Stomach (tissue), 9 donors: ENCODE data around the gene NOM1. TPM values are rescaled to one million over a fixed set of nuclear protein-coding genes. Genes with fewer than 3 reads are reported as not detected.
A peak's percentile ranks its signal among the peaks of the same experiment; 100 is the strongest.

ENCODE experiments used
- DNase-seq, 2 donors: peaks; one replicate each; pipeline versions ENCODE4 v3.0.0 to v3.0.0-alpha.2; 2013 to 2019
- H3K27ac ChIP-seq, 5 donors: fragments of 200-600 bp in 4 of 5; sonication (generic) in 4 of 5; one replicate each; pipeline ENCODE4 v1.5.1; 2013 to 2019; ENCODE audit warnings: mild to moderate bottlenecking in 1 of 5, moderate library complexity in 1 of 5
- H3K27me3 ChIP-seq, 3 donors: fragments of 200-600 bp; sonication (generic); one replicate each; pipeline ENCODE4 v1.5.1; 2017 to 2019; ENCODE audit warnings: mixed run types in 1 of 3
- H3K36me3 ChIP-seq, 4 donors: fragments of 200-600 bp; sonication (generic); 1 replicate in 3 of 4; 2 replicates in 1 of 4; pipeline ENCODE4 v1.5.1; 2016 to 2019
- H3K4me1 ChIP-seq, 4 donors: fragments of 200-600 bp; sonication (generic); one replicate each; pipeline ENCODE4 v1.5.1; 2016 to 2019
- H3K4me3 ChIP-seq, 4 donors: fragments of 200-600 bp; sonication (generic) in 3 of 4; one replicate each; pipeline ENCODE4 v1.5.1; 2016 to 2019; ENCODE audit warnings: mild to moderate bottlenecking in 1 of 4
- H3K9me3 ChIP-seq, 4 donors: fragments of 200-600 bp; sonication (generic); one replicate each; pipeline ENCODE4 v1.5.1; 2016 to 2019
- EP300 ChIP-seq: sonication (generic); formaldehyde crosslinking; IDR thresholded peaks from one replicate; pipeline ENCODE4 v1.6.1; 2017; ENCODE audit warnings: antibody characterized with exemption
- POLR2A ChIP-seq, 4 donors: fragments of 450-650 bp; IDR thresholded peaks; one replicate each; pipeline ENCODE4 v1.6.1; 2016; ENCODE audit warnings: antibody characterized with exemption in 4 of 4, control low read depth in 2 of 4, mild to moderate bottlenecking in 1 of 4, moderate library complexity in 1 of 4
- POLR2AphosphoS5 ChIP-seq, 3 donors: sonication (generic); formaldehyde crosslinking; IDR thresholded peaks; one replicate each; pipeline ENCODE4 v1.6.1; 2016; ENCODE audit warnings: antibody characterized with exemption in 3 of 3
- WGBS, 5 donors: extraction: QIAGEN DNeasy Blood & Tissue Kit in 3 of 5; methylation state at CpG; one replicate each; pipeline versions ENCODE4 v1.1.5 to v1.1.7; 2013 to 2018; 5-methylcytosine and 5-hydroxymethylcytosine counted together
- intact Hi-C: fragments of 100-400 bp; cut with DNase I; formaldehyde crosslinking; loops from one replicate; pipeline ENCODE4 v1.15.1; 2023; ENCODE audit warnings: low total_unique reads
- polyA plus RNA-seq, 3 donors: library from polyadenylated mRNA; stranded (reverse); fragments of 200-250 nt; gene quantifications; one replicate each; pipeline ENCODE4 v1.2.3, GENCODE V29; 2013
- total RNA-seq, 5 donors: library from RNA; depleted of rRNA; stranded (reverse); fragments of >200 nt; gene quantifications; one replicate each; pipeline versions ENCODE4 v1.1.0 to v1.2.3, GENCODE V29; 2014 to 2016
- TF ChIP-seq, protein P1 (sequence below), 7 experiments: fragments of 450-650 bp in 4 of 7; fragments of 200-600 bp in 3 of 7; sonication (generic) in 3 of 7; IDR thresholded peaks; one replicate each; pipeline ENCODE4 v1.5.1; 2016 to 2019; ENCODE audit warnings: antibody characterized with exemption in 7 of 7, control low read depth in 2 of 7, mild to moderate bottlenecking in 1 of 7
- donor health status: healthy with polysubstance abuse.
- donor health status: Bipolar disorder and iron deficiency.
- donor health status: healthy.

The NOM1 gene
- total and polyA plus RNA-seq, 8 donors, result 0.58 to 117 (median 12.4) TPM

DNA sequence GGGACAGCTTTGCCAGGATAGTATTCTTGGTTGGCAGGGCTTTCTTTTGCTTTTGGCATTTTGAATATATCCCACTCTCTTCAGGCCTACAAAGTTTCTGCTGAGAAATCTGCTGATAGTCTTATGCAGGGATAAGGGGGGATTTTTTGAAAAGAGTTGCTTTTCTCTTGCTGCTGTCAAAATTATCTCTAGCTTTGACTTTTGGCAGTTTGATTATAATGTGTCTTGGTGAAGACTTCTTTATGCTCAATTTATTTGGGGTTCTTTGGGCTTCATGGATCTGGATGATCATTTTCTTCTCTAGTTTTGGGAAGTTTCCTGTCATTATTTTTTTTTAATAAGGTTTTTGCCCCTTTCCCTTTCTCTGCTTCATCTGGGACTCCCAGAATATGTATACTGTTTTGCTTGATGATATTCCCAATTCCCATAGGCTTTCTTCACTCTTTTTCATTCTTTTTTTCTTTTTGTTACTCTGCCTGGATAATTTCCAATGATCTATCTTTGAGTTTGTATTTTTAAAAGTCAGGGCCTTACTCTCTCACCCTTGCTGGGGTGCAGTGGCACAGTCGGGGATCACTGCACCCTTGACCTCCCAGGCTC lies 29.6 kb downstream of the NOM1 start:
- Histone ChIP-seq H3K36me3 (peaks cover 0 to 14% (median 5%) of the 10 kb centered on the region in 4 donors), H3K4me1 (peaks cover 0 to 1% (median 0%) of the 10 kb centered on the region in 4 donors), H3K4me3 (no peak overlapping the region), H3K9me3 (peaks cover 0 to 12% (median 11%) of the 10 kb centered on the region in 4 donors), H3K27me3 (no peaks in the 10 kb centered on the region), H3K27ac (no peak overlapping the region)
- intact Hi-C loops, result no loop called here
- TF ChIP-seq, protein P1, sequence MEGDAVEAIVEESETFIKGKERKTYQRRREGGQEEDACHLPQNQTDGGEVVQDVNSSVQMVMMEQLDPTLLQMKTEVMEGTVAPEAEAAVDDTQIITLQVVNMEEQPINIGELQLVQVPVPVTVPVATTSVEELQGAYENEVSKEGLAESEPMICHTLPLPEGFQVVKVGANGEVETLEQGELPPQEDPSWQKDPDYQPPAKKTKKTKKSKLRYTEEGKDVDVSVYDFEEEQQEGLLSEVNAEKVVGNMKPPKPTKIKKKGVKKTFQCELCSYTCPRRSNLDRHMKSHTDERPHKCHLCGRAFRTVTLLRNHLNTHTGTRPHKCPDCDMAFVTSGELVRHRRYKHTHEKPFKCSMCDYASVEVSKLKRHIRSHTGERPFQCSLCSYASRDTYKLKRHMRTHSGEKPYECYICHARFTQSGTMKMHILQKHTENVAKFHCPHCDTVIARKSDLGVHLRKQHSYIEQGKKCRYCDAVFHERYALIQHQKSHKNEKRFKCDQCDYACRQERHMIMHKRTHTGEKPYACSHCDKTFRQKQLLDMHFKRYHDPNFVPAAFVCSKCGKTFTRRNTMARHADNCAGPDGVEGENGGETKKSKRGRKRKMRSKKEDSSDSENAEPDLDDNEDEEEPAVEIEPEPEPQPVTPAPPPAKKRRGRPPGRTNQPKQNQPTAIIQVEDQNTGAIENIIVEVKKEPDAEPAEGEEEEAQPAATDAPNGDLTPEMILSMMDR (IDR thresholded peaks at IDR 0.05), result no peak
- TF ChIP-seq POLR2AphosphoS5 (IDR thresholded peaks at IDR 0.05), result no peak
- no peak for TF ChIP-seq POLR2A (IDR thresholded peaks at IDR 0.05)
- TF ChIP-seq EP300, result no peak
- WGBS, 5 donors, result 86 to 96% (median 92%) methylated on average over 1 of the region's 1 CpG
- no peak for DNase-seq

DNA sequence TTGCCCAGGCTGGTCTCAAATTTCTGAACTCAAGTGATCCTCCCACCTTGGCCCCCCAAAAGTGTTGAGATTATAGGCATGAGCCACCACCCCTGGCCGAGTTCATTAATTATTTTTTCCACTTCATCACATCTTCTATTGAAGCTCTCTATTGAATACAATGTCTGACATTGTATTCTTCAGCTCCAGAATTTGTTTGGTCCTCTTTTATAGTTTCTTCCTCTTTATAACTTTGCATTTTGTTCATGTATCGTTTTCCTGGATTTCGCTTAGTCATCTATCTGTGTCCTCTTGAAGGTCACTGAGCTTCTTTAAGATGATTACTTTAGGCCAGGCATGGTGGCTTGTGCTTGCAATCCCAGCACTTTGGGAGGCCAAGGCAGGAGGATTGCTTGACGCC lies 30.2 kb downstream of the NOM1 start:
- TF ChIP-seq POLR2AphosphoS5 (IDR thresholded peaks at IDR 0.05) (no peak), EP300 (no peak), POLR2A (IDR thresholded peaks at IDR 0.05) (no peak)
- TF ChIP-seq, protein P1 (IDR thresholded peaks at IDR 0.05), result no peak
- Histone ChIP-seq H3K4me3 (no peak overlapping the region), H3K36me3 (peaks cover 0 to 14% (median 5%) of the 10 kb centered on the region in 4 donors), H3K9me3 (peaks cover 0 to 12% (median 11%) of the 10 kb centered on the region in 4 donors), H3K27me3 (no peaks in the 10 kb centered on the region), H3K27ac (no peak overlapping the region), H3K4me1 (peaks cover 0 to 7% (median 0%) of the 10 kb centered on the region in 4 donors)
- WGBS, 5 donors, result 92 to 96% (median 95%) methylated on average over 4 of the region's 4 CpGs
- no peak for DNase-seq
- intact Hi-C loops, result no loop called here

DNA sequence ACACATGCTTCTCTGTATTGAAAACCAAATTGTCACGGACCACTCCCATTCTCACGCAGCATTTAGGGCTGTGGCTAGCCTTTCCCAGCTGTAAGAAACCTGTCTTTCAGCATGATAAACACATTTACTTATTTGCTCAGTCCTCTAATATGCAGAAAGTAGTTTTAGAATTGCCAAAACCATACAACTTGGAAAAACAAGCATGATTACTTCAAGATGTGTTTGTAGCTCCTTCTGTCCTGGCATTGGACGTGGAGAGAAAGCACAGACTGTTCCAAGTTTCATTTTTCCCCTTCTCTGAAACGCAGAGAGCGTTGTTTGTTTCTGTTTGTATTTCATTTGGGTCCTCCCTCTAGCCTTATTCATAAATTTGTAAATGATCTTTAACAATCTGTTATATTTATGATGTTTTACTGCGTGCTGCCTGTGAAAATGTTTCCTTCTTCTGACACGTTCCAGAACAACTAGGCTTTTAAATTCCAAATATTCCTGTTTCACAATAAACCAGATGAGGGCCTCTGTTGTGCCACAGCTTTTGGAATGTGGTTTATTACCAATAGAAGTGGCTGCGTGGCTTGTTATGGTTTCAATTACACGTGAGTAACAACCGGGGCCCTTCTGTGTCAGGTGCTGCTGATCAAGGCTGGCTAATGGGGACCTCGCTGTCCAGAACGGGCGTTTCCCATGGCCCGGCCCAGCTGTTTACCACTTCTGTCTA lies 34.8 kb downstream of the NOM1 start:
- Histone ChIP-seq H3K4me3 (no peak overlapping the region), H3K36me3 (peaks cover 0 to 5% (median 0%) of the 10 kb centered on the region in 4 donors), H3K27me3 (no peaks in the 10 kb centered on the region), H3K4me1 (peaks cover 0 to 9% (median 0%) of the 10 kb centered on the region in 4 donors), H3K9me3 (peaks cover 0 to 4% (median 4%) of the 10 kb centered on the region in 4 donors), H3K27ac (peak overlapping the region in 2 of 5 donors; percentile 10 to 51)
- intact Hi-C loops, result no loop called here
- 59 to 69% (median 64%) methylated on average over 14 of the region's 14 CpGs for WGBS, 5 donors
- DNase-seq, result no peak
- TF ChIP-seq POLR2A (IDR thresholded peaks at IDR 0.05), result no peak
- TF ChIP-seq, protein P1 (IDR thresholded peaks at IDR 0.05), result no peak
- TF ChIP-seq EP300, result no peak
- TF ChIP-seq POLR2AphosphoS5 (IDR thresholded peaks at IDR 0.05), result no peak

DNA sequence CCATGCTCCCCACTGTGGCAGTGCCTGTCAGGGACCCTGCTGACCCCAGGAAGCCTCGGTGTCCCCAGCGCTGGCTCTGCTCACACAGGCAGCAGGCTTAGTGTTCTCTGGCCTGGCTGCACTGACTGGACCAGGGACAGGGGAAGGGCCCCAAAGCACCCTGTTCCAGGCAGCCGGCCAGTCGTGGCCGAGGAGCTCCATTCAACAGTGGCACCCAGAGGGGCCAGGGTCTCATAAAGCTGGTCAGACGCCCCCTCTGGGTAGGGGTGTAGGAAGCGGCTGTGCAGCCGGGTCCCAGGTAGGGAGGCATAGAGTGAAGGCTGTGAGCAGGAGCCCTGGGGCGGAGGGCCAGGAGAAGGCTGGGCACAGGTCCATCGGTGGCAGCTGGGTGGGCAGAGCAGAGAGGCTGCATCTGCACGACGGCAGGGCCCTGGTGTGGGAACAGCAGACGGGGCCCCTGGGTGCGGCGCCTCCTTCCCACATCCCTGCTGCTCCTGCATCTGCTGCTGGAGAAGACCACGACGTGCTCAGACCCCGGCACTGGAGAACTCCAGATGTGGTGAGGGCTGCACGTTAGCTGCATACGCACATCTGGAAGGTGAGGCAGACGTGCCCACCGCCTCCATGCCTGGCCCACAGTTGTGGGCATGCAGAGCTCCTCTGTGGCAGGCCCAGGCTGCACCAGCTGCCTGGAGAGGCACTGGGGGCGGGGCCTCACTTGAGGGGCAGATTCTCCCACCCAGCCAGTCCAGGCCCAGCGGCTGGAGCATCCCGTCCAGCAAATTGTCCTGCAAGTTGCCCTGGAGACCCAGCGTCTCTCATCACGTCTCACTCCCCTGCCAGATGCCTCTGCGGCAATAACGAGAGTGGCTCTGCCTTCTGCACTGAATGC lies 35.8 kb downstream of the NOM1 start:
- peaks cover 0 to 9% (median 0%) of the 10 kb centered on the region in 4 donors for H3K4me1 ChIP-seq
- no peaks in the 10 kb centered on the region for H3K9me3 ChIP-seq
- no peak overlapping the region for H3K4me3 ChIP-seq
- DNase-seq, result peak in 1 of 2 donors; percentile 21
- no peaks in the 10 kb centered on the region for H3K27me3 ChIP-seq
- no peak for TF ChIP-seq EP300
- TF ChIP-seq POLR2AphosphoS5 (IDR thresholded peaks at IDR 0.05), result no peak
- TF ChIP-seq, protein P1 (IDR thresholded peaks at IDR 0.05), result no peak
- TF ChIP-seq POLR2A (IDR thresholded peaks at IDR 0.05), result no peak
- H3K36me3 ChIP-seq, result peaks cover 0 to 5% (median 0%) of the 10 kb centered on the region in 4 donors
- H3K27ac ChIP-seq, result peak overlapping the region in 1 of 5 donors; percentile 51
- intact Hi-C loops, result no loop called here
- WGBS, 5 donors, result 90 to 94% (median 92%) methylated on average over 21 to 29 of the region's 29 CpGs
